Osteoblast (primary cell): Measurements from ENCODE around the gene PRPF8. TPM values are rescaled to one million over a fixed set of nuclear protein-coding genes. Genes with fewer than 3 reads are reported as not detected.
A peak's percentile ranks its signal among the peaks of the same experiment; 100 is the strongest.

Experiments used
- DNase-seq: peaks from one replicate; pipeline ENCODE4 v3.0.0; 2011; ENCODE audit warnings: low spot score, mixed read lengths; ENCODE audit not compliant: insufficient read length; ENCODE audit errors: missing footprints
- H2AFZ ChIP-seq: 2 replicates; pipeline ENCODE4 v1.6.0; 2011; ENCODE audit warnings: mild to moderate bottlenecking, low read length
- H3K27ac ChIP-seq: 2 replicates; pipeline ENCODE4 v1.5.1; 2011; ENCODE audit warnings: mild to moderate bottlenecking, low read depth, low read length, moderate library complexity
- H3K27me3 ChIP-seq: 2 replicates; pipeline ENCODE4 v1.6.0; 2012; ENCODE audit warnings: mild to moderate bottlenecking, control low read depth, inconsistent platforms, low read length, moderate library complexity; ENCODE audit not compliant: insufficient read depth
- H3K36me3 ChIP-seq: 2 replicates; pipeline ENCODE4 v1.5.1; 2011; ENCODE audit warnings: mild to moderate bottlenecking, low read length, control low read depth, moderate library complexity; ENCODE audit not compliant: insufficient read depth
- H3K4me1 ChIP-seq: 2 replicates; pipeline ENCODE4 v1.5.1; 2011; ENCODE audit warnings: mild to moderate bottlenecking, low read length, control low read depth, moderate library complexity; ENCODE audit not compliant: insufficient read depth
- H3K4me2 ChIP-seq: 2 replicates; pipeline ENCODE4 v1.6.0; 2011; ENCODE audit warnings: mild to moderate bottlenecking, low read length; ENCODE audit not compliant: insufficient read depth
- H3K4me3 ChIP-seq: fragments of 200-600 bp; sonication (generic); 3 replicates; pipeline ENCODE4 v1.5.1; 2012; ENCODE audit warnings: mild to moderate bottlenecking, low read length, inconsistent platforms; ENCODE audit not compliant: insufficient read depth
- H3K79me2 ChIP-seq: 2 replicates; pipeline ENCODE4 v1.6.0; 2012; ENCODE audit warnings: mild to moderate bottlenecking, low read length, control low read depth, inconsistent platforms; ENCODE audit not compliant: insufficient read depth
- H3K9me3 ChIP-seq: 2 replicates; pipeline ENCODE4 v1.5.1; 2011; ENCODE audit warnings: low read depth, low read length, control low read depth
- H4K20me1 ChIP-seq: 2 replicates; pipeline ENCODE4 v1.6.0; 2012; ENCODE audit warnings: mild to moderate bottlenecking, low read length, control low read depth; ENCODE audit not compliant: insufficient read depth
- CTCF ChIP-seq: IDR thresholded peaks from 2 replicates; pipeline ENCODE4 v1.5.1; 2011; ENCODE audit warnings: mild to moderate bottlenecking, low read depth, low read length, moderate library complexity; ENCODE audit errors: extremely low read depth
- total RNA-seq: library from RNA; depleted of rRNA; stranded (reverse); fragments of >200 nt; gene quantifications from 2 replicates; pipeline ENCODE4 v1.2.3, GENCODE V29; 2012

The PRPF8 gene
- total RNA-seq, 1 donor: 107 TPM

DNA sequence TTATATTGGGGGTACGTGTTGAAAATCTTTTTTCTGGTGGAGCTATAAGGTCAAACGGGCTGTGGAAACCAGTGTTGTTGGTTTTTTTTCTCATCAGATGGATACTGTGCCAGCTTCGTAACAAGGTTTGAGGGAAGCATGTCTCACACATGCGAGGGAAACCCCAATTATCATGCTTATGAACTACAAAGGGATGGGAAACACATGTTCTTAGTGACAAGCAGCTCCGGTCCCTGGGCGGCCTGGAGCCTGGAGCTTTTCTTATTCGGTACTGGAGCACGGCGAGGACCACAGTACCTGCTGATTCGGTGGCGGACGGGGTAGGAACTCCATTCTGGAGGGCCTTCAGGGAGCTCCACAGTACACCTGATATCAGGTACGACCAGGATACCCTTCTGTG, 68.6 kb downstream of the PRPF8 start:
- peak; percentile 58 for DNase-seq
- Histone ChIP-seq H3K36me3 (peaks cover 27% of the 10 kb centered on the region), H3K9me3 (no peaks in the 10 kb centered on the region), H3K79me2 (no peaks in the 10 kb centered on the region), H3K4me1 (peaks cover 4% of the 10 kb centered on the region), H3K4me3 (no peak overlapping the region), H3K4me2 (no peak overlapping the region), H4K20me1 (peaks cover 3% of the 10 kb centered on the region), H3K27me3 (no peaks in the 10 kb centered on the region), H3K27ac (no peak overlapping the region), H2AFZ (no peak overlapping the region)
- no peak for TF ChIP-seq CTCF

GRCh38 chr17:1612400-1612799, 72.3 kb downstream of the PRPF8 start:
- Histone ChIP-seq H2AFZ (no peak overlapping the region), H3K36me3 (peaks cover 23% of the 10 kb centered on the region), H3K27me3 (no peaks in the 10 kb centered on the region), H3K4me1 (peaks cover 2% of the 10 kb centered on the region), H3K4me2 (no peak overlapping the region), H3K79me2 (no peaks in the 10 kb centered on the region), H4K20me1 (no peaks in the 10 kb centered on the region), H3K27ac (no peak overlapping the region), H3K9me3 (no peaks in the 10 kb centered on the region), H3K4me3 (no peak overlapping the region)
- no peak for TF ChIP-seq CTCF
- DNase-seq: no peak

GRCh38 chr17:1611715-1612114, 73.0 kb downstream of the PRPF8 start:
- Histone ChIP-seq H3K27me3 (no peaks in the 10 kb centered on the region), H3K79me2 (no peaks in the 10 kb centered on the region), H3K9me3 (no peaks in the 10 kb centered on the region), H3K36me3 (peaks cover 21% of the 10 kb centered on the region), H3K4me2 (no peak overlapping the region), H3K4me1 (peaks cover 7% of the 10 kb centered on the region), H2AFZ (no peak overlapping the region), H3K27ac (no peak overlapping the region), H4K20me1 (no peaks in the 10 kb centered on the region), H3K4me3 (no peak overlapping the region)
- TF ChIP-seq CTCF: no peak
- peak; percentile 48 for DNase-seq

DNA sequence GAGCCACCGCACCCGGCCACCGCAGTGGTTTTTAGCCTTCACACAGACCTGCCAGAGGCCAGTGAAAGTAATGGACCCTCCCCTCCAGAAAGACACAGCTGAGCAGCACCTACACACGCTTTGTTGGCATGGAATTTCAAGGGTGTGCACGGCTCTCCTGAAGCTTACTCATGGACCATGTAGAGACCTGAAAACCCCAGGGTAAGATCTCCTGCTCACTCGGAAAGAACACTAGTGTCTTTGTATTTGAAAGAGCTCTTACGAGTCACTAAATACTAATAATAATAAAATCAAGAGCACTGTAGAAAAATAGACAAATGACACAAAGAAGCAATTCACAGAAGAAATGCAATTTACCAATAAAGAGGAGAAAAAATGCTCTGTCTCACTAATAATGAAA, 76.0 kb downstream of the PRPF8 start:
- Histone ChIP-seq H3K79me2 (no peaks in the 10 kb centered on the region), H3K27me3 (no peaks in the 10 kb centered on the region), H4K20me1 (no peaks in the 10 kb centered on the region), H3K4me3 (no peak overlapping the region), H3K27ac (no peak overlapping the region), H3K4me1 (peaks cover 7% of the 10 kb centered on the region), H3K9me3 (no peaks in the 10 kb centered on the region), H2AFZ (no peak overlapping the region), H3K4me2 (no peak overlapping the region), H3K36me3 (peaks cover 10% of the 10 kb centered on the region)
- DNase-seq: no peak
- TF ChIP-seq CTCF: no peak
